C4-2B (cell line): ENCODE measurements around the gene PIWIL4.
"Not testable (repeated sequence)": the region's sequence is repeated elsewhere in the genome, so short reads cannot be mapped to it uniquely, and the experiment has no call there.

ENCODE experiments used
- H3K27ac ChIP-seq: fragments of 450-650 bp; 2 replicates; pipeline ENCODE4 v1.5.1; 2017
- ZFX ChIP-seq: fragments of 450-650 bp; IDR thresholded peaks from 2 replicates; pipeline ENCODE4 v1.6.1; 2017
- TF ChIP-seq, protein P1 (sequence below): fragments of 450-650 bp; conservative IDR thresholded peaks from 2 replicates; pipeline ENCODE4 v1.5.1; 2017; ENCODE audit warnings: mild to moderate bottlenecking

The PIWIL4 gene

GRCh38 chr11:94599510-94599909, 32.3 kb downstream of the PIWIL4 start:
- TF ChIP-seq ZFX: no peak
- TF ChIP-seq, protein P1, sequence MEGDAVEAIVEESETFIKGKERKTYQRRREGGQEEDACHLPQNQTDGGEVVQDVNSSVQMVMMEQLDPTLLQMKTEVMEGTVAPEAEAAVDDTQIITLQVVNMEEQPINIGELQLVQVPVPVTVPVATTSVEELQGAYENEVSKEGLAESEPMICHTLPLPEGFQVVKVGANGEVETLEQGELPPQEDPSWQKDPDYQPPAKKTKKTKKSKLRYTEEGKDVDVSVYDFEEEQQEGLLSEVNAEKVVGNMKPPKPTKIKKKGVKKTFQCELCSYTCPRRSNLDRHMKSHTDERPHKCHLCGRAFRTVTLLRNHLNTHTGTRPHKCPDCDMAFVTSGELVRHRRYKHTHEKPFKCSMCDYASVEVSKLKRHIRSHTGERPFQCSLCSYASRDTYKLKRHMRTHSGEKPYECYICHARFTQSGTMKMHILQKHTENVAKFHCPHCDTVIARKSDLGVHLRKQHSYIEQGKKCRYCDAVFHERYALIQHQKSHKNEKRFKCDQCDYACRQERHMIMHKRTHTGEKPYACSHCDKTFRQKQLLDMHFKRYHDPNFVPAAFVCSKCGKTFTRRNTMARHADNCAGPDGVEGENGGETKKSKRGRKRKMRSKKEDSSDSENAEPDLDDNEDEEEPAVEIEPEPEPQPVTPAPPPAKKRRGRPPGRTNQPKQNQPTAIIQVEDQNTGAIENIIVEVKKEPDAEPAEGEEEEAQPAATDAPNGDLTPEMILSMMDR: no peak
- no peak overlapping the region for H3K27ac ChIP-seq

- no peak for TF ChIP-seq ZFX
- TF ChIP-seq, protein P1: peak; percentile 74
- no peak overlapping the region for H3K27ac ChIP-seq
Observed at GRCh38 chr11:94602430-94603372, 35.5 kb downstream of the PIWIL4 start.

DNA sequence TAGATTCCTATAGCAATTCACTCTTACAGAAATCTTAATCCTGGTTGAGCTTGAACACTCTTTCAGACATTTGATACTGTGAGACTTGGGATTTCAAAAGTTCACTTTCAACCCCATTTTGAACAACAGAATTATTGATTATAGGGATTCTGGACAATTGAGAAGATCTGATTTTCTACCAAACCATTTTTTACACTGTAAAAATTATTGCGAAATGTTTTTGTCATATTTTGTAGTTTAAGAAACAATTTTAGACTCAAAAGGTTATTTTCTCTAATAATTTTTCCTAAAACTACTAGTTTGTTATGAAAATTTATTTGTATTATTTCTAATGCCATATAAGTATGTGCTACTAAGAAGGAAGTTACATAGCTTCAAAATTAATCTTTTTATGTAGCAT, 36.4 kb downstream of the PIWIL4 start:
- TF ChIP-seq ZFX: no peak
- TF ChIP-seq, protein P1: no peak

DNA sequence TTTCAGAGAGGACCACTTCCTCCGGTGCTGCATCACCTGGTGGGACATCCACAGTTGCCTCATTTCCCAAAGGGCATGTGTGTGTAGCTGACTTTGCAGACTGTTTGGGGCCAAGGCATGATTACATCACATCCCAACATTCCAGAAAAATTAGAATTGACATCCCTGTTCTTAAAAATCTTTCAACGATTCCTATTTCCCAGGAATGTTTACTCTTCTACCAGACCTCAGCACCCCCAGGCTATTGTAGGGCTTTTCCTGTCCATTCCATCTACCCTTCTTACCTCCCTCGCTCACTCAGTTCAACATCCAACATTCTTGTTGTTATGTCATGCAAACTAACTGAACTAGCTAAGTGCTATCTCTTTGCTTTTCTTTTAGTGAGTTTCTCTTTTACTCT, 37.3 kb downstream of the PIWIL4 start:
- no peak overlapping the region for H3K27ac ChIP-seq
- TF ChIP-seq, protein P1: no peak
- no peak for TF ChIP-seq ZFX

More for the DNA sequence above, 36.4 kb downstream of the PIWIL4 start:
- H3K27ac ChIP-seq: no peak overlapping the region

- TF ChIP-seq ZFX: no peak
- TF ChIP-seq, protein P1: no peak
- H3K27ac ChIP-seq: no peak overlapping the region
Observed at GRCh38 chr11:94613120-94613519, 46.0 kb downstream of the PIWIL4 start.

DNA sequence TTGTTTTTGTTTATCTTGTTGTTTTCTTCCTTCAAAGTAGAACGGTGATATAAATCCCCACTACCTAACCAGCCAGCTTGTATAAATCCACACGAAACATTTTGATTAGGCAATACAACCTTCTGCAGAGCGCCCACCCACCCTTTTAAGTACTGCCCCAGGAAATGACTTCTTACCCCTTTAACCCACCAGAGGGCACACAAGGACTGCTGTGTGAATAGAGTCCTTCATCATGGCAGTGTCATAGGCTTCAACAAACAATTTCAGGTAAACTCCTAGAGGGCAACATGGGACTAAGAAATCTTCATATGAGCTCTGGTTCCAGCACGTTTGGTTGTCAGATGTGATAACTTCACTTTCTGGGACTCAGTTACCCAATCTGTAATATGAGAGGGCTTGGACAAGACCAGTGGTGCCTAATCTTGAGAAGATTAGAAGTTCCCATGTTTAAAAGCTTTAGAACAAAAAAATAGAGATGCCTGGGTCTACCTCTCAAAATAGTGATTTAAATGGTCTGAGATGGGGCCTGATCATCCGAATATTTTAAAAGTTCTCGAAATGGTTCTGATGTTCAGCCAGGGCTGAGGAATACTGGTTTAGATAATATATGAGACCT, 56.1 kb downstream of the PIWIL4 start:
- H3K27ac ChIP-seq: no peak overlapping the region
- TF ChIP-seq, protein P1: peak; percentile 94
- no peak for TF ChIP-seq ZFX

- H3K27ac ChIP-seq: not testable (repeated sequence)
Observed at GRCh38 chr11:94625422-94625821, 58.3 kb downstream of the PIWIL4 start.

- not testable (repeated sequence) for H3K27ac ChIP-seq
Observed at GRCh38 chr11:94627003-94627560, 59.9 kb downstream of the PIWIL4 start.
